SKM-1 (cell line): Measurements from ENCODE around the gene DLGAP1.
"Not testable (repeated sequence)": the region's sequence is repeated elsewhere in the genome, so short reads cannot be mapped to it uniquely, and the experiment has no call there.

Experiments
- DNase-seq: peaks from one replicate; lab custom pipeline; 2025; ENCODE audit not compliant: unreplicated experiment; lab: John Stamatoyannopoulos, UW

DLGAP1 gene

DNA sequence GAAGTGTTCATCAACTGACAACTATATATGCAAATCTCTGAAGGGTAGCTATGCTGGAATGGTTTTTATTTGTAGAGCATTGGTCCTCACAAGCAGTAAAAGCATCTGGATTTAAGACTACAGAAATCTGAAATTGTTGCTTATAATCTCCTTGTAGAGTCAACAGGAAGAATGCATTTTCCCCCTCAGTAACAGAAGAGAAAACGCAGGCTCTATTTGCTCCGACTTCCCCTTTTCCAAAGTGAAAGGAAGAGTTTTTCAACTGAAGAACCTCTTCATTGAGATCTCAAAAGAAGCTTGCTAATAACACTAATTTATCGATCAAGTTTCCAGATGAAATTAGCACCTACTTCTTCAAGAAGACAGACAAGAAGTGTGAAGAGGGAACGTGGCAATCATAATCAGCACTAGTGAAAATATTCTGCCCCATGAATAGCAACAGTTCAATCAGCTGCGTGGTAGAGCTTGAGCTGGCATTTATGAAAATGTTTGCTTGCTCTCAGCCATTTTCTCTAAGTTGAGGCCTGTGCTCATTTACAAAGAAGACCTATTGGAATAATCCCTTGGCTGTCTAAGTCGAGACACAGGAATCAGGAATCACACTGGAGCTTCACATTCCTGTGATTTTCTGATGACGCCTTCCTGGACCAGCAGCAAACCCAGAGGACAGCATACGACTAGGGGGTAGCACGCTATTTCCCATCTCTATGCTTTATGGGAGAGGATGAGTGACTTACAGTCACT, 961.4 kb downstream of the DLGAP1 start:
- DNase-seq = peak; percentile 52

DNA sequence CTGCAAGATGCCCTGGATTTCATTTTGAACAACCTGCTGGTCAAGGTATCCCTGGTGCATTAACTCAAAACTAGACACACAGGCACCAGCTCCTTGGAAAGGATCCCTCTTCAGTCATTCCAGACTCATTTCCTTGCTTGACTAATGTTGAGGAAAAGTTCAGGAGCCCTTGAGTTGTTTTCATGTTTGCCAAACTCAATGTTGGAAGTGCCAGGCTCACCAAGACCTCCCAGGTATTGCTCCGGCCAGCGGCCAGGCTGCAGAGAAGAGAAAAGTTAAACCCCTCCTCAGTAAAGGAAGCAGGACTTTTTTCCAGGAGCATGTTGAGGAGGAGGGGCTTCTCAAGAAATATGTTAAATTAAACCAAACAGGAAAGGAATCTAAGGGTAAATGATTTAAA, 962.4 kb downstream of the DLGAP1 start:
- DNase-seq = no peak

DNA sequence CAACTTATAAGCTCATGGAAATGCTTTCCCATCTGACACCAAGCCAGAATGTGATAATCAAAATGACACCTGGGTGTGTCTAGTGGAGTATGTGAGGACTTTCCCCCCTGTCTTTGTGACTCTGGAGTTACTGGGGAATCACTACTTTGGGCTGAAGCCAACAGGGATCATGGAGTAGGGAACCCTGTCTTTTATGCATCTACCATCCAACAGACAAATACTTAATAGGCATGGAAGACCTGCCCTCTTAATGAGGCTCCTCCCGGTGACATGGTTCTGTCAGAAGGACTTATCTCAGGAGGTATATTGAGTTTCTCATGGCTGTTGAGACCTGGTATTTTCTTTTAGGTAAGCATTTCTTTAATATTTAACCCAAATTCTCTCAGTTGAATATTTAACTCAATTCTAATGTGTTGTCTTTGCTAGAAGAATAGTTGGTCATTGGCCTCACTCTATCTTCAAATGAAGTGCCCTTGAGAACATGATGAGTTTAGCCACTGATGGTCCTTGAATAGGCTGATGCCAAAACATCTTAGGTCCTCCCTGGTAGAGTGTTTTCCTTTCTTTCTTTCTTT, 963.0 kb downstream of the DLGAP1 start:
- DNase-seq = no peak

DNA sequence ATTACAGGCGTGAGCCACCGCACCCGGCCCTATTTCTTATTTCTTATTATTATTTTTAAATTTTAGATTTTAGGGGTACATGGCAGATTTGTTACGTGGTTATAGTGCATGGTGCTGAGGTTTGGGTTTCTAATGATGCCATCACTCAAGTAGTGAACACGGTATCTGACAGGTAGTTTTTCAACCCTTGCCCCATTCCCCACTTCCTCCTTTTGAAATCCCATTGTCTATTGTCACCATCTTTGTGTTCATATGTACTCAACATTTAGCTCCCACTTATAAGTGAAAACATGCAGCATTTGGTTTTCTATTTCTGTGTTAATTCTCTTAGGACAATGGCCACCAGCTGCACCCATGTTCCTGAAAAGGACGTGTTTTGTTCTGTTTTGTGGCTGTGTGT, 965.6 kb downstream of the DLGAP1 start:
- DNase-seq = no peak

DNA sequence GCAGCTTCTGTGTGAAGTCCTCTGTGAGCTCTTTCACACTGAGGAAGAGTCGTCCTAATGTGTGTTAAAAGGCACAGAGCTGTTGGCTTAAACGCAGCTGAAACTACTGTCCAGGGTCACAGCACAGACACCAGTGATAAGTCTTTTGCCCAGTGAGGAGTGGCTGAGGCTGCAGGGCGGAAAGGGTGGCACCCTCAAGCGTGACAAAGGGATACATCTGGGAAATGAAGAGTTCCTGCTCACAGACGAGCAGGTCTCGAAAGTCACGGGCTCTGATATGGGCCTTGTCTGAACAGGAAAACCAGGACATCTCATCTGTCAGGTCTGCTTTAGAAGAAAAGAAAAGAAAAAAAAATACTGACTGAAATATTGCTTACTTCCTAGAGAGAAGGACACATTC, 968.6 kb downstream of the DLGAP1 start:
- DNase-seq = no peak

DNA sequence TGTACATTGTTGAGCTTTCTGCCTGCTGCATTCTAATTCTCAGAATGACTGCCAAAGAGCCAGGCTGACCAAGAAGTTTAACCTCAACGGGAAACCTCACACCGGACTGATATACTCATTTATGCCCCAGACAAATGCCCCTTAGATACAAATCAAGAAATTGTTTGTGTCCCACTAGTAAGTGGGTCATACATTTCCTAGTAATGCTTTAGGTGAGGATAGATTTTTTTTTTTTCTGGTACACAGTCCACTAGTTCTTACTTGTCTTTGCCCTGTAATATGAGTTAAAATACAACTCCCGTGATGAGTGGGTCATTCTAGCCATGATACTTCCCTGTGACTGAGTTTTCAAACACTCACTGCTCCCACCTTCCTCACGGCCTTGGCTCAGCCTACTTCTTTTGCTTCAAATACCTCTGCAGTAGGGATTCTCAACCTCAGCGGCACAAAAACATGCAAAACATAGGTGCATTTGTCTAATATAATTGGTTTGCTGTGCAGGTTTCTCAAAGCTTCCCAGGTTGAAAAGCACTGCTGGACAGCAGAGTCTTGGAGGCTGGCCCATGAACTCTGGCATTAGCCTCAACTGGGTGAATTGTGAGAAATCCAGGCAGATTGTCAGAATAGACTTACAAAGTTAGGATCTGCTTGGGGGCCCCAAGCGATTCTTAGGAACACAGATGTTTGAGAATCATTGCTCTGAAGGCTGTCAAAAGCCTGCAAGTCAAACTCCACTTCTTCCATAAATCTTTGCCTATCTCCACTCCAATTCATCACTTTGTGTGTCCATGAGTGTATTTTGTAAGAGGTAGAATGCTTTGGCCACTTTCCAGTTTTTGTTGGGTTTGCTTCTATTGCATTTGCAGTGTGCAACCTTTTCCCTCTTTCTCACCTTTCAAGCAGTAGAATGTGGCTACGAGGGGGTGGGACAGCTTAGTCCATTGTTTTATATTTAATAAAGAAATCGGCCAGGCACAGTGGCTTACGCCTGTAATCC, 969.7 kb downstream of the DLGAP1 start:
- DNase-seq = no peak

DNA sequence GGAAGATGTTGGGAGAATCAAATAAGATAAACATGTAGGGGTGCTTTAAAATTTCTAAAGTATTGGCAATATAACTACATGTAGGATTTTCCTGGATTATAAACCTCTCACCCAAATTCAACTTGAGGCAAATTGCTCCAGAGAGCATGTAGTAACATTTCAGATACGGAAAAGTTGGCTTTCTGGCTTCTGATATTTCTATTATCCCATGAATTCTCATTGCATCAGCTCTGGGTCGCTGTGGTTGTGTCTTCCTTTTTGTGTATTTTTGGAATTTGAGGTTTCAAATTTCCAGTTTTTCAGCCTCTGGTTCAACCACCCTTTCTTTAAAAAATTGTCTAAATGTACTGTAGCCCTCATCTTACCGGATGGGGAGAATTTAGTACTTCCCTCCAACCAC, 972.8 kb downstream of the DLGAP1 start:
- no peak for DNase-seq

DNA sequence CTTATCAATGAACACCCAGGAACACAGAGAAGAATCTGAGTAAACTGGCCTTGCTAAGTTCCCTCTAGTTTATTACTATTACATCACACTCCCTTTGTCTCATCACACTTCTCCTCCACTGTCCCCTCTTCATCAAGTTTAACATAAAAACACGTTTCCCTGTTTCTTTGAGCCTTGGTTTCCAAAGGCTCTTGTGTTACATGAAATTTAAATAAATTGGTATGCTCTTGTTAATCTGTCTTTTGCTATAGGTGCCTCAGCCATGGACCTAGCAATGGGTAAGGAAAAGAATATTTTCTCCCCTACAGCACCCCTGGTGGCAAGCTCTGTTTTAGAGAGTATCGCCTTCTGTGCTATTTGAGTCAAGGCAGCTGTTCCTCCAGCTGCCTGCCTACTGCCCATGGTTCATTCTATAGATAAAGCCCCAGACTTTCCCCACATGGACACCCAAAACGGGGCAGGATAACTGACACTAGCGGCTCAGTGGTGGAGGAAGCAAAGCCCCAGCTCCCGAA, 973.4 kb downstream of the DLGAP1 start:
- peak; percentile 26 for DNase-seq

DNA sequence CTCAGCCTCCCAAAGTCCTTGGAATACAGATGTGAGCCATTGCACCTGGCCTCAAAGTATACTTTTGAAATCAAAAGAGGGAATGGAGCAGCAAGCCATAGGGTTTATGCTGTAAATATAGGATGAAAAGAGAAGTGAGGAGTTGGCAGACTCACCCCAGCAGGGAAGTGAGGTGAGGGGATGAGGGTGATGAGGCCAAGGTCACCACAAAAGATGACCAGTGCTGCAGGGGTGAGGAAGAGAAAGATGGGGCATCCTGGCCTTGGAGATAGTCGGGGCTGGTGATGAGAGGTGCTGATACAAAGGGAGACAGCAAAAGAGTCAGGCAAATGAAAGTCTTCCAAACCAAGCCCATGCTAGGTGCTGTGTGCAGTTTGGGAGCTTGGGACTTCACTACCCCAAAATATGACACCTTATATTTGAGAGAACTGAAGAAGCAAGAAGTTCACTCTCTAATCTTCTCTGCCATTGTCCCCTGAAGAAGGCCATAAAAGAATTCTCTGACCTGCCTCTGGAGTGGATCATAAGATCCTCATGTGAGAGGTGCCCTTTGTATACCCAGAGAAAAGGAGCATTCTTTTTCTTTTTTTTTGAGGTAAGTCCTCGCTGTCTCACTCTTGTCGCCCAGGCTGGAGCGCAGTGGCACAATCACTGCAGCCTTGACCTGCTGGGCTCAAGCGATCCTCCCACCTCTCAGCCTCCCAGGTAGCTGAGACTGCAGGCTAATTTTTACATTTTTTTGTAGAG, 974.1 kb downstream of the DLGAP1 start:
- DNase-seq = no peak

DNA sequence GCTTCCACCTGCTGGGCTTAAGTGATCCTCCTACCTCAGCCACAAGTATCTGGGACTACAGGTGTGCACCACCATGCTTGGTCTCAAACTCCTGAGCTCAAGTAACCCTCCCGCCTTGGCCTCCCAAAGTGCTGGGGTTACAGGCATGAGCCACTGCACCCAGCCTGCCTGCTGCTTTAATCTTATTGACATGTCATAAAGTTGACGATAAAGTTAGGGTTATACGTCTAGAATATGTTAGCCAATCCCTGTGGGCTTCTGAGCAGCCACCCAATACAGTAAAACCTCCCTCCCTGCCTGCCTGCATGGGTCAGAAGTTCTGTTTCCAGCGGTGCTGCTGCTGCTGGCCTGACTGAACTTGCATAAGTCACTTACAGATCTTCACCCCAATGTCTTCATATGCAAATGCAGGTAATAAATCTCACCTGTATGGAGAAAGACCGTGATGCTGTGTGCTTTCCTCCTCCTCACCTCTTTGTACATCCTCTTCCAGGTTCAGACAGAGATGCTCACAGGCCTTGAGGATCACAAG, 975.1 kb downstream of the DLGAP1 start:
- DNase-seq = no peak

DNA sequence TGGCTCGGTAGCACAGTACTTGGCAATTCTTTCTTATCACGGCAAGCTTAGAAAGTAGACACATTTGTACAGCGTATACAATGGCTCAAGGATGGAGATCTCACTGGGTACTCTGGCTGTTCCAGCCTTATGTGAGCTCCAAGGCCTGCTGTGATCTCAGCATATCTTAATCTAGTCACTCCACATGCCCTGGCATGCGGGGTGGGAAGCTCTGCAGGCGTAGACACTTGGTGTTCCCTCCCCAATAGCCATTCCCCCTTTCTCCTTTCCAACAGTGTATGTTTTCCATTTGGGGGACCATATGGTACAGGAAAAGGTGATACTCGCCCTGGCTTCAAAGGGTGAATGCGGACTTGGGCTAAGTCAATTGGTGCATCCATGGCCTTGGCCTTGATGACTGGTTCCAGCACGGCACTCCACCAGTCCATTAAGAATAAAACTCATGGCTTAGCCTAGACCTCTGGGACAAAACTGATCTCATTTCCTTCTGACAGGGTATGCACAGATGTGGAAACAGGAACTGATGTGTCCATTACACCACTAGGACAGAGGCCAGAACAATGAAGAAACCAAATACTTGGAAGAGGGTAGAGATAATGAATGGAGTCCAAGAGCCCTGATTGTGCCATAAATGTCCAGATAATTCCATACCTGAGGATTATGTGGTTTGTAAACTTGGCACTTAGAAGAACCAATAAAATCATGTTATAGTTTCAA, 976.7 kb downstream of the DLGAP1 start:
- no peak for DNase-seq

DNA sequence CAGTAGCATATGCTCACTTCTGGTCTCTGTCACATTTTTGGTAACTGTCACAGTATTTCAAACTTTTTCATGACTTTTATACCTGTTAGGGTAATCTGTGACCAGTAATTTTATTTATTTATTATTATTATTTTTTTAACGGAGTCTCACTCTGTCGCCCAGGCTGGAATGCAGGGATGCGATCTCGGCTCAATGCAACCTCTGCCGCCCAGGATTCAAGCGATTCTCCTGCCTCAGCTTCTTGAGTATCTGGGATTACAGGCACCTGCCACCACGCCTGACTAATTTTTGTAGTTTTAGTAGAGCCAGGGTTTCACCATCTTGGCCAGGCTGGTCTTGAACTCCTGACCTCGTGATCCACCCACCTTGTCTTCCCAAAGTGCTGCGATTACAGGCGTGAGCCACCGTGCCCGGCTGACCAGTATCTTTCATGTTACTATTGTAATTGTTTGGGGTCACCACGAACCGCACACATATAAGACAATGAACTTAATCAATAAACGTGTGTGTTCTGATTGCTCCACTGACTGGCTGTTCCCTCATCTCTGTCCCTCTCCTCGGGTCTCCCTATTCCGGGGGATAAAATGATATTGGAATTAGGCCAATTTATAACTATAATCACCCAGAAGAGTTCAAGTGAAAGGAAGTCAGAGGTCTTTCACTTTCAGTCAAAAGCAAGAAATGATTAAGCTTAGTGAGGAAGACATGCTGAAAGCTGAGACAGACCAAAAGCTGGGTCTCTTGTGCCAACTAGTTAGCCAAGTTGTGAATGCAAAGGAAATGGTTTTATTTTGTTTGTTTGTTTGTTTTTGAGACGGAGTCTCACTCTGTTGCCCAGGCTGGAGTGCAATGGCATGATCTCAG, 982.2 kb downstream of the DLGAP1 start:
- no peak for DNase-seq

DNA sequence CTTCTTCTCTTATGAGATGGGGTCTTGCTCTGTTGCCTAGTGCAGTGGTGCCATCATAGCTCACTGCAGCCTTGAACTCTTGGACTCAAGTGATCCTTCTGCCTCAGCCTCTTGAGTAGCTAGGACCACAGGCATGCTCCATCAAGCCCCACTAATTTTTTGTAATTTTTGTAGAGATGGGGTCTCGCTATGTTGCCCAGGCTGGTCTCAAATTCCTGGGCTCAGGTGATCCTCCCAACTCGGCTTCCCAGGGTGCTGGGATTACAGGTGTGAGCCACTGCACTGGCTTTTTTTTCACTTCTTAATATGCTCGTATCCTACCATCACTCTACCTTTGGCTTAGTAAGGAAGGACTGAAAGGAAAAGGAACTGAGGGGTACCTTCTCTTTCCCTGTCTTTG, 983.0 kb downstream of the DLGAP1 start:
- not testable (repeated sequence) for DNase-seq

DNA sequence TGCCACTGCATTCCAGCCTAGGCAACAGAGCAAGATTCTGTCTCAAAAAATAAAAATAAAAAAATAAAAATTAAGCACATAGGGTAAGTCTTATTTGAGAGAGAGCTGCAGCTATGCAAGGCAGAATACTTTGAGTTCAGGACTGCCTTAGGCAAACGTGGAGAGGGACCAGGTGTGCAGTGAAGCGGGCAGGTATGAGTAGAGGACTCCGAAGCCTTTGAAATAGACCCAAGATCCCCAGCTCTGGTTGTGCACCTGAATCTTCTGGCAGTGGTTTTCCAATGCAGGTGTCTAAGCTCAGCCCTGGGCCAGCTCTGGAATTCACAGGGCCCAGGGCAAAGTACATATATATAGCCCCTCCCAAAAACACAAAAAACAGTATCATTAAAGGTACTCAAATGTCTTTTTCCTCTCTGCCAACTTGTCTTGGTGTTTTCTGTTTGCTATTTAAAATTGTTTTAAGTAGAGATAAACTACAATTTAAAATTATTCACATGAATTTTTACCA, 983.9 kb downstream of the DLGAP1 start:
- DNase-seq = no peak

DNA sequence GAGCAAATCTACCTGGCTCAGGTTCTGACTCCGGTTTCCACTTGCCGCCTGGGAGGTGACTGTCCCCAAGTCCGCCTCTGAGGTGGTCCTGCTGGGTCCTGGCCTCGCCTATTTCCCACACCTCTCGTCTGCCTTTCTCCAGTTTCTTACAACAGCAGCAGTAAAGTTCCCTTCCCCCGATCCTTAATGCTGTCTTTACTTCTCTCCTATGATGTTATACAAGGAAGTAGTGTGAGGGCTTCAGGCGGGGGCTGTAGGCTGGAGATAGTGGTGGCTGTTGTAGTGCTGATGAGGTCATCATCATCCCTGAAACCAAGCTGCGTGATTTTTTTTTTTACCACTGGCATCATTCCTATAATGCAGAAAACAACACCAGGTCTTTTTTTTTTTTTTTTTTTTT, 986.3 kb downstream of the DLGAP1 start:
- DNase-seq = peak; percentile 56

DNA sequence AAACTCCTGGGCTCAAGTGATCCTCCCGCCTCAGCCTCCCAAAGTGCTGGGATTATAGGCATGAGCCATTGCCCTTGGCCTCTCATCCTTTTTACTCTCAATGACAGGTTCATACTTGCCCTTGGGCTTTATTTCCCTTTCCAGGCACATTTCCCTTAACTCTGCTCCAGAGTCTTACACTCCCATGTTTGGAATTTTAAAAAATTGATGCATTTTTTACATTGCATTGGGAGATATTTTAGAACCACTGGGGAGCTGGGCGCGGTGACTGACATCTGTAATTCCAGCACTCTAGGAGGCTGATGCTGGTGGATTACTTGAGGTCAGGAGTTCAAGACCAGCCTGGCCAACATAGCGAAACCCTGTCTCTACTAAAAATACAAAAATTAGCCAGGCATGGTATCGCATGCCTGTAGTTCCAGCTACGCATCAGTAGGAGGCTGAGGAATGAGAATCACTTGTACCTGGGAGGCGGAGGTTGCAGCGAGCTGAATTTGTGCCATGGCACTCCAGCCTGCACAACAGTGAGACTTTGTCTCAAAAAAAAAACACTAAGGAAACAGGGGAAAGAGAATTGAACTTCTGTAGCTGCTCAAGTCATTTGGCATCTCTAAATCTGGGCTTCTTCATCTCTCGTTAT, 986.9 kb downstream of the DLGAP1 start:
- no peak for DNase-seq

DNA sequence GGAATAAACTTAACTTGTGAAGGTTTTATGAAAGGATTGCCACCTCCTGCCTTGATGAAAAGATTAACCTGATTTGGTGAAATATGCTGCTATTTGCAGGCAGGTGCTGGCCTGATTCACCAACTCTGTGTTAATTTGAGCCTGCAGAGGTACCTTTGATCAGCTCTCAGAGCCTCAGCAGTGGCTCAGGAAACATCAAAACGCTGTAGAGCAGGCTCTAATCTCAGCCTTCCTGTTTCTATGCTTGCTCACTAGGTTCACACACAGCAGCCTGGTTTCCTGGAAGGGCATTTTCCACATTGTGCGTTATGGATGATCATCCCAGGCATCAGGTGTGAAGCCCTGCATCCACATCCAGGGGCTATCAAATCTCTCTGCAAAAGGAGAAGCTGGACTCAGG, 988.2 kb downstream of the DLGAP1 start:
- no peak for DNase-seq

DNA sequence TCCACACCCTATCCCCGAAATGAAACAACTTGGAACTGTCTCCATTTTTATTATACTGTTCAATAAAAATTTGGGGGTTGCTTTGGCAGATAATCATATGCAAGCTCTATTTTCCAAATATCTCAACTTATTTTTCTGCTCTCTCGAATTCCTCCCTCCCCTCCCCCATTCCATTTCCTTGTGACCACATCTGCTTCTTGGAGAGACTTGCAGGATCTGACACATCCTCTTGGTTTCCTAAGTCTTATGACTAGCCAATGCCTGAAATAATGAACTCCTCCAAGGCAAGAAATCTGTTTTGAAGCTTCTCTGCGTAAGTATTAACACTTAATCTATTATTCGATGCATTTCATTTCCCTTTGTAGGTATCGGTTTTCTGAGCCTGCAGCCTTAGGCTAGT, 989.1 kb downstream of the DLGAP1 start:
- DNase-seq = peak; percentile 24
